HT-29 (cell line): ENCODE measurements around the gene TVP23A. TPM values are rescaled to one million over a fixed set of nuclear protein-coding genes. Genes with fewer than 3 reads are reported as not detected.
"Not testable (repeated sequence)": the region's sequence is repeated elsewhere in the genome, so short reads cannot be mapped to it uniquely, and the experiment has no call there.

Experiments used
- DNase-seq: peaks from one replicate; pipeline ENCODE4 v3.0.0-alpha.2; 2015; ENCODE audit warnings: low spot score
- total RNA-seq: library from RNA; depleted of rRNA; stranded (reverse); fragments of >200 nt; shearing (Covaris generic); gene quantifications from 2 replicates; pipeline ENCODE4 v1.2.3, GENCODE V29; 2014

TVP23A gene
- total RNA-seq, 1 experiment from 2014 or later: not detected

DNA sequence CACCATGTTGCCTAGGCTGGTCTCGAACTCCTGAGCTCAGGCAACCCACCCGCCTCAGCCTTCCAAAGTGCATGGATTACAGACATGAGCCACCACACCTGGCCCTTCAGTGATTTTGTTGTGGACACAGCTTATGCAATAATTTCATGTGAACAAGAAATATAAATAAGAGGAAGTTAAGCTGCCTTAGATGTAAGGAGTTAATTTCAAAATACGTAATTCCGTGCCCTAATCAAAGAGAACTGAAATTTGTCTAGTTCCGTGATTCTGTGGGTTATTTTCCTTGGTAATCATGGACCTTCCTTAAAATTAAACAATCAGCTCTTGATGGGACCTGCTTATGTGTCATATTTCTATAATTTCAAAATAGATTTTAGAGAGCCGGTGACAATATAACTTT lies 11.9 kb downstream of the TVP23A start:
- no peak for DNase-seq

DNA sequence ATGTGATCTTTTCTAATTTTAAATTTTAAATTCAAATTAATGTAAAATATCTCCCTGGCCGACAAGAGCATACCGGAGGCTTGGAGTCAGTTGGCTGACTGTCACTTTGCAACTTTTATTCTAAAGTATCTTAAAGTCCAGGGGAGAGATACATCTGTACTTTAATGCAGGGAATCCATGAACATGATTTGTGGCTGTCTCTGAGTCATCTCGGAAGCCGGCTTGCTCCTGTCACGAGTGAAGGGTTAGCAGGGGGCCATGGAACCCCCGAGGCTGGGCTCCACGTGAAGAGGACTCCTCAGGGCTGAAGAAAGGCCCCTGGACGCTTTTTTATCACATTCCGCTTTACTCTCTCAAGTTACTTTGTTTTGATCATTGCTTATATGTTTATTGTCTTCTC lies 13.3 kb downstream of the TVP23A start:
- DNase-seq: no peak

DNA sequence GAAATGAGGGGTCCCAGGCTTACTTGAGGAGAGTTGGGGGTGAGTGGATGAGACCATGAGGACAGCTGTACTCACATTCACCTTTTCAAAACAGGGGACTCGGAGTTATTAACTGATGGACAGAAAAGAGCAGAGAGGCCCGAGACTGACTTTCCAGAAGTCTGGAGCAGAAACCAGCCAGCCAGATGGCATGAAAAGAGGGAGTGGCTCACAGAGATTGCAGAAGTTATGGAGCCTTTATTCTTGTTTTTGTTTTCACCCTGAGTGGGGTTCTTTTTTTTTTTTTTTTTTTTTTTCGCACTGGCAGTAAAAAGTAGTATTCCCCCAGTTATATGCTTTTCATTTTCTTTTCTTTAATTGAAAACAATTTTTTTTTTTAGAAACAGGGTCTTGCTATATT lies 18.9 kb downstream of the TVP23A start:
- no peak for DNase-seq

DNA sequence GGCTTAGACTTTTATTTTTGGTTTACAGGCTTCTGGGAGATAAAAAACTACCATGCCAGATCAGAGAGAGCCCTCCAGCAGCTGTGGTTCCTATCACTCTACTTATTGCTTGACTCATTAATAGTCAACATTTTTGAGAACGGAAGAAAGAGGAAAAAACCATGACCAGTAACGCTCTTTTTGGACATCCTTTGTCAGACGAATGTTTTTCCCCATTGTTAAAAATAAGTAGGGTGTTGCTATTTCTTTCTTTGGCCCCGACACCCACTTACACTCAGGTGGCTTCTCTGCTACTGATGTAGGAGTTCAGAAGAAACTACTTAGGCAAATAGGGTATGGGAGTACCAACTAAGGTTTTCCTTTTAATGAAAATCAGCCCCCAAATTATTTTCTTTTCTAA lies 27.5 kb downstream of the TVP23A start:
- DNase-seq: no peak

DNA sequence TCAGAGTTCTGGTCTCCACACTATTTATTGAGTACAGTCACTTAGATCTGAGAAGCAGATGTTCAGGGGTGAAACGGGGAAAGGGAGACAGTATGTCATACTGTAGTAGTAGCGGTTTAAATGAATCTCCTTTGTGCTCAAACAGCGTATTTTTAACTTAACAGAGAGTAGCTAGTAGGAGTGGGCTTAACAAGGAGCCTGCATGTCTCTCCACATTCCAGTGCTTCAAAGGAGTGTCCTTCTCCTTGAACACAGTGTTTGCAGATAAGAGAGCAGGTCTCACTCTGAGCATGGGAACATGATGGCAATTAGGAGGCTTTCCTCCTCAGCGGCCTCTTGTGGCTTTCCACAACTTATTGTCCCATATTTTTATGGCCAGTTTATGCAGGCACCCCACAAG lies 30.0 kb downstream of the TVP23A start:
- DNase-seq: not testable (repeated sequence)

DNA sequence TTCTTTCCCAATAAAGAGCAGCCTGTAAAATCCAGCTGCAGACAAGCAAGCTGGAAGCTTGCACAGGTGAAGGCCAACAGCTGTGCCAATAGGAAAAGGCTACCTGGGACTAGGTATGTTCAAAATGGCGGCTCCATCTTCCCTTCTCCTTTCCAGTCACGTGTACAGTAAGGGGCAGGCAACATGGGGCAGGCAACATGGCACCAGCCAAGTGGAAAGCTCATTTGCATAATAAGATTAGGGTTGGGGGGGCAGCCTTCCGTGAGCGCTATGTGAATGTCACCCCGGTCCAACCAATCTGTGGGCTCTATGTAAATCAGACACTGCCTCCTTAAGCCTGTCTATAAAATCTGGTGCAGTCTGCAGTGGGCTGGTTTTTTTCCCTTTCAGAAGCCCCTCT lies 31.3 kb downstream of the TVP23A start:
- DNase-seq: no peak

DNA sequence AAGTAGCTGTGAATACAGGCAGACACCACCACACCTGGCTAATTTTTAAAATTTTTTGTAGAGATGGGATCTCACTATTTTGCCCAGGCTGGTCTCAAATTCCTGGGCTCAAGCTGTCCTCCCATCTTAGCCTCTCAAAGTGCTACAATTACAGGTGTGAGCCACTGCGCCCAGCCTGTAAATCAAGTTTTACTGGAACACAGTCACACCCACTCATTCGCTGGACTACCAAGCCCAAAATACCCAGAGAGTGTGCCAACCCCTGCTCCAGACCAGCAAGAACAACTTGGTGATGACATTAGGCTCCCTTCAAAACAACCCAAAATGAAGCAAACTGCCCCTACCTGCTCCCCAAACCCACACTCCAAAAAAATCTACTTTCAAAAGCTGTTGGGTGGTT lies 36.0 kb downstream of the TVP23A start:
- no peak for DNase-seq

DNA sequence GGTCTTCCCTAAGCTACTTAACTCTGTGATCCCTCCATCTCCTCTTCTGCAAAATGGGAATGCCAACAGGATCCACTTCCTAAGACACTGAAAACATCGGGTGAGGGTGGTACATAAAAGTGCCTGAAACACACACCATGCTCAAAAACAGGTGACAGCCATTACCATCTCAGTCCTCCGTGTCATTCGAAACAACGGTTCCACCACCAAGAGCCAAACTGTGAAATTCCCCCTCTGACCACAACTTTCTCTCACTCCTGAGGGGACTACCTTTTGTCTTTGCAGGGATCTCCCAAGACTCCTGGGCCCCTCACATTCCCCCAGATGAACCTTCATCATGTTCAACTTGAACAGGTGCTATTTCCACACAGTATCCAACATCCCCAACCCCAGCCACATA lies 38.0 kb downstream of the TVP23A start:
- DNase-seq: no peak

DNA sequence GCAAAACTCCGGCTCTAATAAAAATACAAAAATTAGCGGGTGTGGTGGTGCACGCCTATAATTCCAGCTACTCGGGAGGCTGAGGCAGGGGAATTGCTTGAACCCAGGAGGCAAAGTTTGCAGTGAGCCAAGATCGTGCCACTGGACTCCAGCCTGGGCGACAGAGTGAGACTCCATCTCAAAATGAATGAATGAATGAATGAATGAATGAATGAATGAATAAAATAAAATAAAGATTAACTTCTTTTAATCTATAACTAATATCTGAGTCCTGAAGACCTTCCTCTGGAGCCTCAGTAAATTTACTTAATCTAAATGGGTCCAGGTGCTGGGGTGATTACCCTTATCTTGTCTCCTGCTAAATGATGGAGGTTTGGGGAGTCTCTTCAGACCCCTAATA lies 38.7 kb downstream of the TVP23A start:
- not testable (repeated sequence) for DNase-seq

DNA sequence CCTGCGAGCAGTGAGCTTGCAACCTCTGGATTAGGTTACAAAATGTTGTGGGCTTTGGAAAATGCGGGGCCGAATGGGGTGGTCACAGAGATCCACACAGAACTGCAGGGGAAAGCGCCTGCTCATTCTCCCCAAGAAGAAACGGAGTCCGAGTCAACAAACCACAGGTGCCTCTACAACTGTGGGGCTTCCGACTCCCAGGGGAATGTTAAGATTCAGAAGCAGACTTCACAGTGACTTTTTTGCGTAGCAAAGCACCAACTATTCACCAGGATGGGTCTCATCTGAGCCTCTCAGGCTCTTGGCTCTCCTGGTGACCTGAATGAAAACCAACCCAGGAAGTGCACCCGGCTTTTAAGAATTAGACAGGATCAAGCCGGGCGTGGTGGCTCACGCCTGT lies 41.2 kb downstream of the TVP23A start:
- no peak for DNase-seq

DNA sequence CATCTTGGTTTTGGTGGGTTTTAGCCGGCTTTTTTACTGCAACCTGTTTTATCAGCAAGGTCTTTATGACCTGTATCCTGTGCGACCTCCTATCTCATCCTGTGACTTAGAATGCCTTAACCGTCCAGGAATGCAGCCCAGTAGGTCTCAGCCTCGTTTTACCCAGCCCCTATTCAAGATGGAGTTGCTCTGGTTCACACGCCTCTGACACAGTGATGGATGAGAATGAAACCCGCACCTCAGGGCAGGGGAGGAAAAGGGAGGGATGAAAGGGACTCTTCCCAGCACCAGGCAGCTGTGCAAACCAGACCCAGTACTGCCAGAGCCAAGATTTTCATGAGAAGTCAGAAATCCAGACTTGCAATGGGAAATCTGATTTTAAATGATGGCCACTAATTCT lies 41.7 kb downstream of the TVP23A start:
- not testable (repeated sequence) for DNase-seq

DNA sequence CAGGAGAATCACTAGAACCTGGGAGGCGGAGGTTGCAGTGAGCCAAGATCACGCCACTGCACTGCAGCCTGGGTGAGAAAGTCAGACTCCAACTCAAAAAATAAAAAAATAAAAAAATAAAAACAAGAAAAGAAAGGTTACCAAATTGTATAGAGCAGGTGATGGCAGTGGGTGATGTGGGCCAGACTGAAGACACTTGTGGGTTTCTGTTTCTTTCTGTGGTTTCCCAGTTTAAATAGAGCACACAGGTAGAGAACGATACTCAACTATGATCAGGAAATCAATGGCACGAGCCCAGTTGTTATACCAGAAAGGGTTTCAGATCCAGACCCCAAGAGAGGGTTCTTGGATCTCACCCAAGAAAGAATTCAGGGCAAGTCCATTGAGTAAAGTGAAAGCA lies 42.3 kb downstream of the TVP23A start:
- DNase-seq: no peak

DNA sequence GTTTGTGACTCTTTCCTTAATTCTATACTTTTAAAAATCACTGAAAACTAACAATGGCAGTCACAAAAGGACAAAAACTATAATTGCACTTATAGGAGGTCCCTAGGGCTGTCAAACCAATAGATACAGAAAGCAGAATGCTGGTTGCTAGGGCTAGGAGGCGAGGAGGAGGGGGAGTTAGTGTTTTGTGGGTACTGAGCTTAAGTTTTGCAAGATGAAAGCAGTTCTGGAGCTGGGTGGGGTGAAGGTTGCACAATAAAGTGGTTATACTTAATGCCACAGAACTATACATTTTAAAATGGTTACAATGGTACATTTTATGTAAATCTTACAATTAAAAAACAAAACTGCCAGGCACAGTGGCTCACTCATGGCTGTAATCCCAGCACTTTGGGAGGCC lies 47.7 kb downstream of the TVP23A start:
- no peak for DNase-seq

DNA sequence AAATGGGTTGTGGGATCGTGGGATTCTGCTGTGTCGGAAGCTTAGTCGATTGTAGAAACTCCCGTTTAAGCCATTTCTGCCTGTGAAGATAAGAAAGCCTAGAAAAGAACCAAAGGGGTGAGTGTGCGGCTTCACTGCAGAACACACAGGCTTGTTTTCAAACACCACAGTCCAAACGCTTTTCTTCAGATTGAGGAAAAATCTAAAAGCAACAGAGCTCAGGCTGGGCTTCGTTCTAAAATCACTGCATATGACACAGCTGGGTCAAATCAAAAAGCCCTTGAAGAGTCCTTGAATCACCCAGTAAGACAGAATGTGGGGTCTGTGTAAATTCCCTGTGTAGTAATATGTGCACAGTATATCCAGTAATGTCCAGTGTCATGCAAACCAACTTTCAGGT lies 49.2 kb downstream of the TVP23A start:
- DNase-seq: no peak

DNA sequence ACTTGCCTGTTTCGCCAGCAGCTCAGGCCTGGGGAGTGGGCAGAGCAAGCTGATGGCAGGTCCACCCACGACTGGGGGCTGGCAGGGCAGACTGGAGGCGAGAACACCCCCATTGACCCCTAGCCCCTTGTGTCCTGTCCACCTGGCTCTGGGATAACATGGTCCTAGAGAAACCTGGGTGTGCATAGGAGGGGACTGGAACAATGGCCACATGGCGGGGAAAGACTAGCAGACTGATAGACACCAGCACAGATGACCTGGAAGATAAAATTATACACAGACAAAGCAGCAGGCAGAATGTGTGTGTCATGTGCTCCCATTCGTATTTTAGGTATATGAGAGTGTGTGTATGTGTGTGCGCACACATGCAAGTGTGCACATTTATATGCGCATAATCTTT lies 51.5 kb downstream of the TVP23A start:
- no peak for DNase-seq

DNA sequence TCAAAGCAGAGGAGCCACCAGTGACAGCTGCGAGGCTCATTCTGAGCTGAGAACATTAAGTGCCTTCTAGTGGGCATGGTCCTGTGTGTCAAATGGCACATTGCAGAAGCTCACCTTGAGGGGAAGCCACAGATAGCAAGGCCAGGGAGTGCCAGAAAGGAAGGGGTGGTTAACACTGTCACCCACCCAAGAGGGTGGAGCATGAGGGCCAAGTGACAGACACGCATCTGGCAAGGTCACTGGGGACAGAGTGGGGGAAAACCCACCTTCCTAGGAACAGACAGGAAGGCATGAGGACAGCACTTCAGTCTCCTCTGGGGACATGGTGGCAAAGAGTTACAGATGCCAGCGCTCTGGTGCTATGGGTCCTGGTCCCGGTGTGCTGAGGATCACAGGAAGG lies 52.8 kb downstream of the TVP23A start:
- DNase-seq: no peak

DNA sequence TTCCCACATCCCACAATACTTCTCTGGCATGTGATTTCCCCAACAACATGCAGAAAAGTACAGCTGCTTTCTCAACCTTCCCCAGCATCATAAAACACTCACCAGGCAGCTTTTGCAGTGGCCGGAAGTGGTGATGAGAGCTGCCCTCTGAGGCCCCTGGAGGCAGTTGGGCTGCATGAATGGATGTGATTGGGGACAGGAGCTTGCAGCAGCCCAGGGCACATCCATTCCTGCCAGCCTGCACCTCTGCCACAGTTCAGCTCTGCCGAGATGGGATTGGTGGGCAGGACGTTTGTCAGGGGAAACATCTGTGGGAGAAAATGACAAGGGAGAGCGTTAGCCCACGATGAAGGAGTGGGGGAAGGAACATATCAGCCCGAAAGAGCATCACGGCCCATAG lies 55.1 kb downstream of the TVP23A start:
- no peak for DNase-seq

DNA sequence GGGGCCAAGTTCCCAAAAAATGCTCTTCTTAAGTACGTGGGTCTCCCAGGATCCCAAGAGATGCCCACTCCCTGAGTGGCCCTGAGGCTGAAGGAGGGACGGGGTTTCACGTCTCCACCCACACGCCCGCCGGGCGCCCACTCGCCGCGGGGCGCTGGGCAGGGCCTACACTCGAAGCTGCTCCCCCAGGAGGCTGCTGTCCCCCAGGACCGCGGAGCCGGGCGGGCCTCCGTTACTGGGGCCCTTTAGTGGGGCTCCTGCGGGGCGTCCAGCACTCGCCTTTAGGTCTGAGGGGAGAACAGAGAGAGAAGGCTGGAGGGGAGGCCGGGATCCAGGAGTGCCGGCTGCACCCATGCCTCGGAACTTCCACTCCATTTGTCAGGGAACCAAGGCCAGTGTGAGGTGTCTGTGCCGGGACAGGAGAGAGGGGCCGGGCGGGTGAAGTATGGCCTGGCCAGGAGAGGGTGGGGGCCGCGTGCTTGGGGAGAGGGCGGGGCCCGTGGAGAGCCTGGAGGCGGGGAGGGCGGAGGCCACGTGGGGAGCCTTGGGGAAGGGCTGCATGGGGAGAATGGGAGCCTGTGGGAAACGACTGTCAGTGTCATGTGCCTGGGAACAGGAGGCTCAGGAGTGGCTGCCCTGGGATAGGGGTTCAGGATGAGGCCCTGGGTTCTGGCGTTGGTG lies 56.1 kb downstream of the TVP23A start:
- DNase-seq: no peak

DNA sequence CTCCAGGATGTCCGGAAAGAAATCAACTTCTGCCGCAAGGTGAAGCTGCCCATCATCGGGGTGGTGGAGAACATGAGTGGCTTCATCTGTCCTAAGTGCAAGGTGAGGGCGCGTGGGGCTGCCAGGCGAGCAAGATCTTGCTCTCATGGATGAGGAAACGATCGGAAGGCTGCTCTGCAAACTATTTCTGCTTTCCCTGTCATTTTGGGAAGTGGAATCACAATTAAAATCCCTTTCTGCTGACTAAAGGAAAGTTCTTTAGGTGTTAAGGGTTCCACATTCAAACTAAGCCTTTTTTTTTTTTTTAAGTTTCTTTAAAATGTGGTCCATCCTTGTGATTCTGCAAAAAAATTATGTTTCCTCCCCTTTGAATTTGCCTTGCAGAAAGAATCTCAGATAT lies 57.2 kb downstream of the TVP23A start:
- DNase-seq: no peak

DNA sequence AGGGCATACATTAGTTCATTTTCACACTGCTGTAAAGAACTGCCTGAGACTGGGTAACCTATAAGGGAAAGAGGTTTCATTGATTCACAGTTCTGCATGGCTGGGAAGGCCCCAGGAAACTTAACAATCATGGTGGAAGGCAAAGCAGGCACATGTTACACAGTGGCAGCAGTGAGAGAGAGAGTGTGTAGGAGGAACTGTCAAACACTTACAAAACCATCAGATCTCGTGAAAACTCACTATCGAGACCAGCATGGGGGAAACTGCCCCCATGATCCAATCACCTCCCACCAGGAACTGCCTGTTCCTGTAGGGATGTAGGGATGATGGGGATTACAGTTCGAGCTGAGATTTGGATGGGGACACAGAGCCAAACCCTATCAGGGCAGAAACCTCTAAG lies 57.7 kb downstream of the TVP23A start:
- no peak for DNase-seq

DNA sequence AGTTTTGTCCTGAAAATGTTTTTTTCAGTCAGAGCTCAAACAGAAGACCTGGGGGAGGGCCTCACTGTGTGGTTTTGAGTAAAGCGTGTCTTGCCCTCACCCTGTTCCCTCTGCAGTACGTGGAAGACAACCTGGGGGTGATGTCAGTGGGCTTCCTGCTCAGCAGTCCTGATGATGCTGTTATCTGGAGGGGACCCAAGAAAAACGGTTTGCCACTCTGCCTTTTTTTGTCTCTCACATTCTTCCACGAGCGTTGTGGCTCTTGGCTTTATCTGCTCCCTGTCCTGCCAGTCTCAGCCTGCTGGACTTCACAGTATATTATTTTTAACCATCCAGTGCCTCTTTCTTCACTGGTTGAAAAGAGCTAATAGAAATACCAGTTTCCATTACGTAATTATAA lies 62.0 kb downstream of the TVP23A start:
- no peak for DNase-seq

DNA sequence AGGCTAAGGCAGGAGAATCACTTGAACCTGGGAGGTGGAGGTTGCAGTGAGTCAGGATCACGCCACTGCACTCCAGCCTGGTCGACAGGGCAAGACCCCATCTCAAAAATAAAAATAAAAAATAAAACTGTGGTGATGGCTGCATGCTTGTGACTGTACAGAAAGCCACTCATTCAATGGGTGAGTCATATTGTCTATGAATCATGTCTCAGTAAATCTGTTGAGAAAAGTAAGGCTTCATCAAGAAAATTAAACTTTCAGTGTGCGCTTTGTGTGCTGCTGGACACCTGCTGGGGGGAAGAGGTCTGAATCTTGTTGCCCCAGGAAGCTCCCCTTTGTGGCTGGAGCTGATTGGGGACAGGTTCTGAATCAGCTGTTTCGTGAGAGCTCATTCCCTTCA lies 63.7 kb downstream of the TVP23A start:
- no peak for DNase-seq

DNA sequence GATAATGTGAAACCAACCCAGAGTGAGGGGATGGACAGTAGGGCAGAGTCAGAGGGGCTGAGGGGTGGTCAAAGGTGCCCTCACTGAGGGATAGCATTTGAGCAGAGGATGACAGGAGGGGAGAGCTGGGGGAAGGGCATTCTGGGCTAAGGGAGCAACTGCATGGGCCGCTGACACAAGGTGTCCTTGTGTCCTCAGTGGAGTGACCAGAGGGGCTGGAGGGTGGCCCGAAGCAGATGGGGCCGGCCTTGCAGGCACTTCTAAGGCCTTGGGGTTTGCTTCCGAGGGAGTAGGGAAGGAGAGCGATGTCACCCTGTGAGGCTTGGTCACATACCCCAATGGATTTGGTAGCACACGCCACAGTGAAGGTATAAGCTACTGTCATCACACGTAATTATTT lies 64.9 kb downstream of the TVP23A start:
- DNase-seq: no peak

DNA sequence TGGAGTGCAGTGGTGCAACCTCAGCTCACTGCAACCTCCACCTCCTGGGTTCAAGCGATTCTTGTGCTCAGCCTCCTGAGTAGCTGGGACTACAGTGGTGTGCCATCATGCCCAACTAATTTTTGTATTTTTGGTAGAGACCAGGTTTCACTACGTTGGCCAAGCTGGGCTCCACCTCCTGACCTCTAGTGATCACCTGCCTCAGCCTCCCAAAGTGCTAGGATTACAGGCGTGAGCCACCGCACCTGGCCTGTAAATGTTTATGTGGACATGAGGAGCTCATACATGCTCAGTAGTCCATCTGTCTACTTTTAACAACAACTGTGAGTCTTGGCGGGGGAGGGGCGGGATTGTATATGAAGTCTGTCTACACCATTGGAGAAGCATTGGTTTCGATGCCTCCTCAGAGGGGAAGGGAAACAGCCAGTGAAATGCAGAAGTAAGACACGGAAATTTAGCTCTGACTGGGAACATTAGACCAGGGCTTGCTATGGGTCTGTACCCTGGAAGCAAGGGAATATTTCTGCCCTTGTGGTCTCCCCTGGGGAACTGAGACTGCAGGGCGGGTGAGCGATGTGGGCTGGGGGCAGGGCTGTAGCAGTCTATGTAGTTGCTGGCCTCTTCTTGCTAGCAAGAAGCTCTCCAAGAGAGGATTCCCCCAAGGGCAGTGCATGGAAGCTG lies 65.6 kb downstream of the TVP23A start:
- no peak for DNase-seq
